Stomach (tissue), 9 donors: ENCODE results near the gene GNG5. TPM values are rescaled to one million over a fixed set of nuclear protein-coding genes. Genes with fewer than 3 reads are reported as not detected.

ENCODE experiments used
- DNase-seq, 2 donors: peaks; one replicate each; pipeline versions ENCODE4 v3.0.0 to v3.0.0-alpha.2; 2013 to 2019
- H3K27ac ChIP-seq, 5 donors: fragments of 200-600 bp in 4 of 5; sonication (generic) in 4 of 5; one replicate each; pipeline ENCODE4 v1.5.1; 2013 to 2019; ENCODE audit warnings: mild to moderate bottlenecking in 1 of 5, moderate library complexity in 1 of 5
- H3K27me3 ChIP-seq, 3 donors: fragments of 200-600 bp; sonication (generic); one replicate each; pipeline ENCODE4 v1.5.1; 2017 to 2019; ENCODE audit warnings: mixed run types in 1 of 3
- H3K36me3 ChIP-seq, 4 donors: fragments of 200-600 bp; sonication (generic); 1 replicate in 3 of 4; 2 replicates in 1 of 4; pipeline ENCODE4 v1.5.1; 2016 to 2019
- H3K4me1 ChIP-seq, 4 donors: fragments of 200-600 bp; sonication (generic); one replicate each; pipeline ENCODE4 v1.5.1; 2016 to 2019
- H3K4me3 ChIP-seq, 4 donors: fragments of 200-600 bp; sonication (generic) in 3 of 4; one replicate each; pipeline ENCODE4 v1.5.1; 2016 to 2019; ENCODE audit warnings: mild to moderate bottlenecking in 1 of 4
- H3K9me3 ChIP-seq, 4 donors: fragments of 200-600 bp; sonication (generic); one replicate each; pipeline ENCODE4 v1.5.1; 2016 to 2019
- CTCF ChIP-seq, 7 experiments: fragments of 450-650 bp in 4 of 7; fragments of 200-600 bp in 3 of 7; sonication (generic) in 3 of 7; IDR thresholded peaks; one replicate each; pipeline ENCODE4 v1.5.1; 2016 to 2019; ENCODE audit warnings: antibody characterized with exemption in 7 of 7, control low read depth in 2 of 7, mild to moderate bottlenecking in 1 of 7
- EP300 ChIP-seq: sonication (generic); formaldehyde crosslinking; IDR thresholded peaks from one replicate; pipeline ENCODE4 v1.6.1; 2017; ENCODE audit warnings: antibody characterized with exemption
- POLR2A ChIP-seq, 4 donors: fragments of 450-650 bp; IDR thresholded peaks; one replicate each; pipeline ENCODE4 v1.6.1; 2016; ENCODE audit warnings: antibody characterized with exemption in 4 of 4, control low read depth in 2 of 4, mild to moderate bottlenecking in 1 of 4, moderate library complexity in 1 of 4
- POLR2AphosphoS5 ChIP-seq, 3 donors: sonication (generic); formaldehyde crosslinking; IDR thresholded peaks; one replicate each; pipeline ENCODE4 v1.6.1; 2016; ENCODE audit warnings: antibody characterized with exemption in 3 of 3
- WGBS, 5 donors: extraction: QIAGEN DNeasy Blood & Tissue Kit in 3 of 5; methylation state at CpG; one replicate each; pipeline versions ENCODE4 v1.1.5 to v1.1.7; 2013 to 2018; 5-methylcytosine and 5-hydroxymethylcytosine counted together
- intact Hi-C: fragments of 100-400 bp; cut with DNase I; formaldehyde crosslinking; loops from one replicate; pipeline ENCODE4 v1.15.1; 2023; ENCODE audit warnings: low total_unique reads
- polyA plus RNA-seq, 3 donors: library from polyadenylated mRNA; stranded (reverse); fragments of 200-250 nt; gene quantifications; one replicate each; pipeline ENCODE4 v1.2.3, GENCODE V29; 2013
- total RNA-seq, 5 donors: library from RNA; depleted of rRNA; stranded (reverse); fragments of >200 nt; gene quantifications; one replicate each; pipeline versions ENCODE4 v1.1.0 to v1.2.3, GENCODE V29; 2014 to 2016
- donor health status: healthy with polysubstance abuse.
- donor health status: Bipolar disorder and iron deficiency.
- donor health status: healthy.

Gene GNG5
- total and polyA plus RNA-seq, 8 donors = 20.6 to 197 (median 159) TPM

- intact Hi-C loops = no loop called here
- Histone ChIP-seq H3K4me3 (peak overlapping the region; percentile 60 to 80 (median 70)), H3K9me3 (no peaks in the 10 kb centered on the region), H3K27me3 (peaks cover 0 to 19% (median 7%) of the 10 kb centered on the region in 3 donors), H3K4me1 (peaks cover 16 to 36% (median 27%) of the 10 kb centered on the region in 4 donors), H3K27ac (no peak overlapping the region), H3K36me3 (peaks cover 8 to 40% (median 34%) of the 10 kb centered on the region in 4 donors)
- WGBS, 5 donors = 75 to 84% (median 78%) methylated on average over 4 of the region's 4 CpGs
- TF ChIP-seq EP300 = no peak
- TF ChIP-seq POLR2AphosphoS5 (IDR thresholded peaks at IDR 0.05) = no peak
- no peak for TF ChIP-seq POLR2A (IDR thresholded peaks at IDR 0.05)
- no peak for TF ChIP-seq CTCF (IDR thresholded peaks at IDR 0.05)
- no peak for DNase-seq
These were observed 25.7 kb downstream of the GNG5 start for GRCh38 chr1:84480650-84481049.

GRCh38 chr1:84479998-84480397, 26.4 kb downstream of the GNG5 start:
- H3K9me3 ChIP-seq = no peaks in the 10 kb centered on the region
- H3K27me3 ChIP-seq = peaks cover 0 to 19% (median 7%) of the 10 kb centered on the region in 3 donors
- whole genome bisulfite sequencing, 5 donors = 2 to 6% (median 2%) methylated on average over 9 of the region's 9 CpGs
- H3K27ac ChIP-seq = peak overlapping the region in 4 of 5 donors; percentile 88 to 90 (median 88)
- TF ChIP-seq CTCF (IDR thresholded peaks at IDR 0.05) = no peak
- TF ChIP-seq EP300 = no peak
- no peak for TF ChIP-seq POLR2AphosphoS5 (IDR thresholded peaks at IDR 0.05)
- TF ChIP-seq POLR2A (IDR thresholded peaks at IDR 0.05) = no peak
- peaks cover 6 to 34% (median 28%) of the 10 kb centered on the region in 4 donors for H3K36me3 ChIP-seq
- intact Hi-C loops = no loop called here
- DNase-seq = peak in 1 of 2 donors; percentile 11
- peaks cover 16 to 36% (median 27%) of the 10 kb centered on the region in 4 donors for H3K4me1 ChIP-seq
- peak overlapping the region; percentile 60 to 80 (median 70) for H3K4me3 ChIP-seq

- peaks cover 16 to 36% (median 27%) of the 10 kb centered on the region in 4 donors for H3K4me1 ChIP-seq
- peak within 1 kb of the TSS; percentile 60 to 80 (median 70) for H3K4me3 ChIP-seq
- WGBS, 5 donors = 4 to 5% (median 4%) methylated on average over 46 to 51 of the region's 51 CpGs
- TF ChIP-seq POLR2AphosphoS5 (IDR thresholded peaks at IDR 0.05) = peak in 2 of 3 donors; percentile 83 to 89
- TF ChIP-seq CTCF (IDR thresholded peaks at IDR 0.05) = peak in 1 of 7 experiments; percentile 15
- TF ChIP-seq POLR2A (IDR thresholded peaks at IDR 0.05) = no peak
- TF ChIP-seq EP300 = no peak
- peak within 1 kb of the TSS; percentile 88 to 91 (median 89) for H3K27ac ChIP-seq
- DNase-seq = peak; percentile 68 to 92
- peaks cover 0 to 26% (median 19%) of the 10 kb centered on the region in 4 donors for H3K36me3 ChIP-seq
- H3K27me3 ChIP-seq = peaks cover 0 to 21% (median 7%) of the 10 kb centered on the region in 3 donors
- intact Hi-C loops = no loop called here
- H3K9me3 ChIP-seq = no peaks in the 10 kb centered on the region
These were observed 27.2 kb downstream of the GNG5 start, which contains the start of gene RPF1 for GRCh38 chr1:84478876-84479868. RPF1 (plus strand) TSS chr1:84479266; CDS start chr1:84479282, 16 bp downstream.

- WGBS, 5 donors = 41 to 67% (median 55%) methylated on average over 1 of the region's 1 CpG
- Histone ChIP-seq H3K9me3 (no peaks in the 10 kb centered on the region), H3K27ac (no peak overlapping the region), H3K36me3 (peaks cover 0 to 2% (median under 1%) of the 10 kb centered on the region in 4 donors), H3K27me3 (peaks cover 0 to 49% (median 13%) of the 10 kb centered on the region in 3 donors), H3K4me1 (peaks cover 12 to 21% (median 16%) of the 10 kb centered on the region in 4 donors), H3K4me3 (no peak overlapping the region)
- DNase-seq = no peak
- TF ChIP-seq EP300 (no peak), POLR2AphosphoS5 (IDR thresholded peaks at IDR 0.05) (no peak), POLR2A (IDR thresholded peaks at IDR 0.05) (no peak), CTCF (IDR thresholded peaks at IDR 0.05) (no peak)
- intact Hi-C loops = no loop called here
These were observed 30.2 kb downstream of the GNG5 start for GRCh38 chr1:84476225-84476624.
